Liver (tissue), 9 donors: ENCODE data around the gene RNASEH2C. TPM values are rescaled to one million over a fixed set of nuclear protein-coding genes. Genes with fewer than 3 reads are reported as not detected.
"Not testable (repeated sequence)": the region's sequence is repeated elsewhere in the genome, so short reads cannot be mapped to it uniquely, and the experiment has no call there.

Experiments
- DNase-seq: peaks from one replicate; pipeline ENCODE4 v3.0.0-alpha.2; 2017; ENCODE audit warnings: low spot score
- H3K27ac ChIP-seq, 2 donors: one replicate each; pipeline ENCODE4 v1.7.0; 2013; ENCODE audit warnings: inconsistent platforms in 2 of 2, low read length in 2 of 2, control low read depth in 1 of 2, low read depth in 1 of 2, mild to moderate bottlenecking in 1 of 2
- H3K27me3 ChIP-seq, 4 donors: one replicate each; pipeline versions ENCODE4 v1.6.1 to v1.7.0; 2013; ENCODE audit warnings: low read length in 3 of 4, inconsistent platforms in 1 of 4, mild to moderate bottlenecking in 1 of 4, moderate library complexity in 1 of 4; ENCODE audit not compliant: control insufficient read depth in 4 of 4, insufficient read depth in 4 of 4
- H3K36me3 ChIP-seq, 4 donors: one replicate each; pipeline versions ENCODE4 v1.6.1 to v1.7.0; 2013; ENCODE audit warnings: low read length in 3 of 4, mild to moderate bottlenecking in 3 of 4, low read depth in 1 of 4, moderate library complexity in 1 of 4; ENCODE audit not compliant: control insufficient read depth in 4 of 4, insufficient read depth in 3 of 4
- H3K4me1 ChIP-seq, 4 donors: one replicate each; pipeline versions ENCODE4 v1.6.1 to v1.7.0; 2013; ENCODE audit warnings: low read length in 3 of 4, mild to moderate bottlenecking in 3 of 4, moderate library complexity in 1 of 4; ENCODE audit not compliant: control insufficient read depth in 4 of 4, insufficient read depth in 4 of 4
- H3K4me3 ChIP-seq, 3 donors: one replicate each; pipeline versions ENCODE4 v1.6.1 to v1.7.0; 2013; ENCODE audit warnings: low read length in 3 of 3, control low read depth in 1 of 3, low read depth in 1 of 3, mild to moderate bottlenecking in 1 of 3
- H3K9ac ChIP-seq, 2 donors: one replicate each; pipeline ENCODE4 v1.7.0; 2013; ENCODE audit warnings: low read length in 2 of 2, mild to moderate bottlenecking in 2 of 2, moderate library complexity in 2 of 2, control low read depth in 1 of 2, low read depth in 1 of 2
- H3K9me3 ChIP-seq, 4 donors: one replicate each; pipeline versions ENCODE4 v1.6.1 to v1.7.0; 2013; ENCODE audit warnings: low read length in 3 of 4; ENCODE audit not compliant: control insufficient read depth in 4 of 4
- ATF3 ChIP-seq: IDR thresholded peaks from 2 replicates; pipeline ENCODE4 v1.6.1; 2016; ENCODE audit warnings: antibody characterized with exemption
- CTCF ChIP-seq: fragments of 150-350 bp; IDR thresholded peaks from 2 replicates; pipeline ENCODE4 v1.5.1; 2017; ENCODE audit warnings: improper control_type of control experiment, low read depth, low read length; ENCODE audit not compliant: missing input control
- EGR1 ChIP-seq, 2 donors: IDR thresholded peaks; 2 replicates each; pipeline ENCODE4 v1.6.1; 2016 to 2018; ENCODE audit warnings: antibody characterized with exemption in 2 of 2, low read depth in 2 of 2
- FOXA2 ChIP-seq: IDR thresholded peaks from 2 replicates; pipeline ENCODE4 v1.6.1; 2016; ENCODE audit warnings: antibody characterized with exemption
- HNF4A ChIP-seq, 2 donors: conservative IDR thresholded peaks; 2 replicates each; pipeline ENCODE4 v1.6.1; 2016; ENCODE audit warnings: antibody characterized with exemption in 2 of 2, mild to moderate bottlenecking in 2 of 2
- HNF4G ChIP-seq: IDR thresholded peaks from 2 replicates; pipeline ENCODE4 v1.6.1; 2016; ENCODE audit warnings: antibody characterized with exemption
- JUND ChIP-seq, 2 donors: IDR thresholded peaks; 2 replicates each; pipeline ENCODE4 v1.6.1; 2016; ENCODE audit warnings: antibody characterized with exemption in 2 of 2
- MAX ChIP-seq: IDR thresholded peaks from 2 replicates; pipeline ENCODE4 v1.6.1; 2016; ENCODE audit warnings: antibody characterized with exemption
- NR2F2 ChIP-seq: IDR thresholded peaks from 2 replicates; pipeline ENCODE4 v1.6.1; 2016; ENCODE audit warnings: antibody characterized with exemption
- REST ChIP-seq: IDR thresholded peaks from 2 replicates; pipeline ENCODE4 v1.6.1; 2016; ENCODE audit warnings: antibody characterized with exemption, mild to moderate bottlenecking
- RXRA ChIP-seq, 2 donors: IDR thresholded peaks; 2 replicates each; pipeline ENCODE4 v1.6.1; 2017 to 2018; ENCODE audit warnings: antibody characterized with exemption in 2 of 2, mild to moderate bottlenecking in 1 of 2
- SP1 ChIP-seq: IDR thresholded peaks from 2 replicates; pipeline ENCODE4 v1.6.1; 2018; ENCODE audit warnings: antibody characterized with exemption, mild to moderate bottlenecking
- TAF1 ChIP-seq: conservative IDR thresholded peaks from 2 replicates; pipeline ENCODE4 v1.6.1; 2016; ENCODE audit warnings: antibody characterized with exemption, mild to moderate bottlenecking
- YY1 ChIP-seq: IDR thresholded peaks from 2 replicates; pipeline ENCODE4 v1.6.1; 2016; ENCODE audit warnings: antibody characterized with exemption, mild to moderate bottlenecking
- WGBS: extraction: QIAGEN DNeasy Blood & Tissue Kit; methylation state at CpG from one replicate; pipeline ENCODE4 v1.1.7; 2013; 5-methylcytosine and 5-hydroxymethylcytosine counted together
- polyA plus RNA-seq, 2 donors: library from polyadenylated mRNA; stranded (reverse) in 1 of 2; unstranded in 1 of 2; fragments of 200-250 nt in 1 of 2; fragments of >200 nt in 1 of 2; fragmentation: Nextera tagmentation in 1 of 2; extraction: Ambion mirVana in 1 of 2; gene quantifications; one replicate each; pipeline versions ENCODE4 v1.2.1 to v1.2.3, GENCODE V29; 2013 to 2015
- total RNA-seq, 2 donors: library from RNA; depleted of rRNA; stranded (reverse); fragments of >200 nt; gene quantifications; one replicate each; pipeline ENCODE4 v1.2.3, GENCODE V29; 2014
- donor health status: healthy.
- donor health status: healthy.
- donor health status: healthy.
- donor health status: healthy.
- donor health status: healthy.

Gene RNASEH2C
- total and polyA plus RNA-seq, 4 donors = 20.5 to 72.1 (median 39.0) TPM

- TF ChIP-seq FOXA2 (no peak), SP1 (no peak), TAF1 (no peak), YY1 (no peak)
These were observed 23.6 kb downstream of the RNASEH2C start (continued) for GRCh38 chr11:65696802-65697552.

GRCh38 chr11:65695459-65696241 is 24.9 kb downstream of the RNASEH2C start:
- Histone ChIP-seq H3K9ac (no peak overlapping the region), H3K36me3 (no peaks in the 10 kb centered on the region), H3K9me3 (no peaks in the 10 kb centered on the region), H3K4me3 (no peak overlapping the region), H3K27me3 (no peaks in the 10 kb centered on the region), H3K27ac (no peak overlapping the region), H3K4me1 (peaks cover 0 to 6% (median 0%) of the 10 kb centered on the region in 4 donors)
- TF ChIP-seq SP1 (no peak), ATF3 (no peak), RXRA (IDR thresholded peaks at IDR 0.05) (no peak), MAX (no peak), HNF4G (no peak), FOXA2 (no peak), TAF1 (no peak), REST (no peak), JUND (IDR thresholded peaks at IDR 0.05) (no peak), HNF4A (conservative IDR thresholded peaks at IDR 0.05) (no peak), NR2F2 (no peak), EGR1 (IDR thresholded peaks at IDR 0.05; ENCODE audit: low read depth in 2 of 2) (no peak)
- 72% methylated on average over 12 of the region's 12 CpGs for WGBS
- no peak for DNase-seq

- H3K4me1 ChIP-seq = peaks cover 0 to 6% (median 2%) of the 10 kb centered on the region in 4 donors
- H3K36me3 ChIP-seq = no peaks in the 10 kb centered on the region
- WGBS = 74% methylated on average over 11 of the region's 11 CpGs
- no peaks in the 10 kb centered on the region for H3K9me3 ChIP-seq
- TF ChIP-seq YY1 = no peak
- no peak for TF ChIP-seq RXRA (IDR thresholded peaks at IDR 0.05)
- TF ChIP-seq FOXA2 = no peak
- no peak for TF ChIP-seq EGR1 (IDR thresholded peaks at IDR 0.05; ENCODE audit: low read depth in 2 of 2)
- TF ChIP-seq CTCF = no peak
- H3K9ac ChIP-seq = no peak overlapping the region
- DNase-seq = no peak
- H3K27me3 ChIP-seq = no peaks in the 10 kb centered on the region
- H3K4me3 ChIP-seq = no peak overlapping the region
- H3K27ac ChIP-seq = no peak overlapping the region
These were observed 28.2 kb downstream of the RNASEH2C start for GRCh38 chr11:65692367-65692766.

GRCh38 chr11:65691847-65692246 is 28.8 kb downstream of the RNASEH2C start:
- DNase-seq, H3K27ac ChIP-seq, H3K9ac ChIP-seq, H3K4me1 ChIP-seq, H3K4me3 ChIP-seq, H3K36me3 ChIP-seq, H3K9me3 ChIP-seq, H3K27me3 ChIP-seq: not testable (repeated sequence)
- 94% methylated on average over 8 of the region's 8 CpGs for WGBS
